H1 (cell line): ENCODE data around the gene HSD17B4. TPM values are rescaled to one million over a fixed set of nuclear protein-coding genes. Genes with fewer than 3 reads are reported as not detected.

Experiments
- KDM1A ChIP-seq: fragments of 200-600, 300-600 bp; sonication (generic); IDR thresholded peaks from 2 replicates; pipeline ENCODE4 v1.7.1; 2016; ENCODE audit warnings: mild to moderate bottlenecking, low read length, borderline replicate concordance
- SIRT6 ChIP-seq: IDR thresholded peaks from one replicate; pipeline ENCODE4 v1.7.1; 2012; ENCODE audit warnings: low read length, inconsistent platforms
- SP1 ChIP-seq: IDR thresholded peaks from 2 replicates; pipeline ENCODE4 v1.6.1; 2011; ENCODE audit warnings: low read depth, low read length
- SUZ12 ChIP-seq: fragments of 200-600 bp; sonication (generic); IDR thresholded peaks from 2 replicates; pipeline ENCODE4 v1.6.1; 2012; ENCODE audit warnings: mild to moderate bottlenecking, inconsistent platforms, low read length, moderate library complexity, mixed read lengths
- polyA plus RNA-seq, 7 experiments: library from polyadenylated mRNA; depleted of rRNA in 3 of 7; stranded (reverse) in 5 of 7; unstranded in 2 of 7; fragments of >200 nt in 5 of 7; fragments of 200-250 nt in 2 of 7; gene quantifications; 1 replicate in 5 of 7; 2 replicates in 1 of 7; 4 replicates in 1 of 7; pipeline versions ENCODE4 v1.2.1 to v1.2.3, GENCODE V29; 2011 to 2013; ENCODE audit warnings: missing spikeins in 2 of 7, mixed read lengths in 2 of 7
- total RNA-seq: library from RNA; stranded (reverse); fragmentation: NEBNext Ultra II Directional; extraction: Animal tissue kit (Norgen Biotek cat#: 25700); gene quantifications from 2 replicates; pipeline ENCODE4 v1.2.1, GENCODE V29; 2021
- TF ChIP-seq, protein P1 (sequence below): fragments of 300-600 bp; sonication (generic); IDR thresholded peaks from 2 replicates; pipeline ENCODE4 v1.7.1; 2012; ENCODE audit warnings: low read length, moderate library complexity, mild to moderate bottlenecking, inconsistent platforms; ENCODE audit not compliant: insufficient replicate concordance

HSD17B4 gene
- total and polyA plus RNA-seq, 2 of the 8 experiments (the other 6 are each of a cell fraction or from before 2014, with no cell fraction given), result 305 to 369 TPM

DNA sequence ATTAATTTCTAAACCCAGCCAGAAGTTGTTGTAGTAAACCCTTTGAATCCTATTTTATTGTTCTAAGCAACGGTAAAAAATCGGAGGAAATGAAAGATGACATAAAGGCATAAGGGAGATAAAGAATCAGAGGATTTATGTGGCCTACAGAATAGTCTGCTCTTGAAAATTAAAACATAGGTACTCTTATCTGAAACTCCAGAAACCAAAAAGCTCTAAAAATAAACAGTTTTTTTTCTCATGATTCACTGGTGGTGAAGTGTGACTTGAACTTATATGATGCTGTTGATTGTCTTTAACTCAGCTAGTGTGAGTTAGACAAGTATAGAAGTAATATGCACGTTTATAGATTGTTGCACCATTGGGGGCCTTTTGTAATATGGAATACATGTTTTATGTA, 80.3 kb downstream of the HSD17B4 start (continued):
- TF ChIP-seq, protein P1, sequence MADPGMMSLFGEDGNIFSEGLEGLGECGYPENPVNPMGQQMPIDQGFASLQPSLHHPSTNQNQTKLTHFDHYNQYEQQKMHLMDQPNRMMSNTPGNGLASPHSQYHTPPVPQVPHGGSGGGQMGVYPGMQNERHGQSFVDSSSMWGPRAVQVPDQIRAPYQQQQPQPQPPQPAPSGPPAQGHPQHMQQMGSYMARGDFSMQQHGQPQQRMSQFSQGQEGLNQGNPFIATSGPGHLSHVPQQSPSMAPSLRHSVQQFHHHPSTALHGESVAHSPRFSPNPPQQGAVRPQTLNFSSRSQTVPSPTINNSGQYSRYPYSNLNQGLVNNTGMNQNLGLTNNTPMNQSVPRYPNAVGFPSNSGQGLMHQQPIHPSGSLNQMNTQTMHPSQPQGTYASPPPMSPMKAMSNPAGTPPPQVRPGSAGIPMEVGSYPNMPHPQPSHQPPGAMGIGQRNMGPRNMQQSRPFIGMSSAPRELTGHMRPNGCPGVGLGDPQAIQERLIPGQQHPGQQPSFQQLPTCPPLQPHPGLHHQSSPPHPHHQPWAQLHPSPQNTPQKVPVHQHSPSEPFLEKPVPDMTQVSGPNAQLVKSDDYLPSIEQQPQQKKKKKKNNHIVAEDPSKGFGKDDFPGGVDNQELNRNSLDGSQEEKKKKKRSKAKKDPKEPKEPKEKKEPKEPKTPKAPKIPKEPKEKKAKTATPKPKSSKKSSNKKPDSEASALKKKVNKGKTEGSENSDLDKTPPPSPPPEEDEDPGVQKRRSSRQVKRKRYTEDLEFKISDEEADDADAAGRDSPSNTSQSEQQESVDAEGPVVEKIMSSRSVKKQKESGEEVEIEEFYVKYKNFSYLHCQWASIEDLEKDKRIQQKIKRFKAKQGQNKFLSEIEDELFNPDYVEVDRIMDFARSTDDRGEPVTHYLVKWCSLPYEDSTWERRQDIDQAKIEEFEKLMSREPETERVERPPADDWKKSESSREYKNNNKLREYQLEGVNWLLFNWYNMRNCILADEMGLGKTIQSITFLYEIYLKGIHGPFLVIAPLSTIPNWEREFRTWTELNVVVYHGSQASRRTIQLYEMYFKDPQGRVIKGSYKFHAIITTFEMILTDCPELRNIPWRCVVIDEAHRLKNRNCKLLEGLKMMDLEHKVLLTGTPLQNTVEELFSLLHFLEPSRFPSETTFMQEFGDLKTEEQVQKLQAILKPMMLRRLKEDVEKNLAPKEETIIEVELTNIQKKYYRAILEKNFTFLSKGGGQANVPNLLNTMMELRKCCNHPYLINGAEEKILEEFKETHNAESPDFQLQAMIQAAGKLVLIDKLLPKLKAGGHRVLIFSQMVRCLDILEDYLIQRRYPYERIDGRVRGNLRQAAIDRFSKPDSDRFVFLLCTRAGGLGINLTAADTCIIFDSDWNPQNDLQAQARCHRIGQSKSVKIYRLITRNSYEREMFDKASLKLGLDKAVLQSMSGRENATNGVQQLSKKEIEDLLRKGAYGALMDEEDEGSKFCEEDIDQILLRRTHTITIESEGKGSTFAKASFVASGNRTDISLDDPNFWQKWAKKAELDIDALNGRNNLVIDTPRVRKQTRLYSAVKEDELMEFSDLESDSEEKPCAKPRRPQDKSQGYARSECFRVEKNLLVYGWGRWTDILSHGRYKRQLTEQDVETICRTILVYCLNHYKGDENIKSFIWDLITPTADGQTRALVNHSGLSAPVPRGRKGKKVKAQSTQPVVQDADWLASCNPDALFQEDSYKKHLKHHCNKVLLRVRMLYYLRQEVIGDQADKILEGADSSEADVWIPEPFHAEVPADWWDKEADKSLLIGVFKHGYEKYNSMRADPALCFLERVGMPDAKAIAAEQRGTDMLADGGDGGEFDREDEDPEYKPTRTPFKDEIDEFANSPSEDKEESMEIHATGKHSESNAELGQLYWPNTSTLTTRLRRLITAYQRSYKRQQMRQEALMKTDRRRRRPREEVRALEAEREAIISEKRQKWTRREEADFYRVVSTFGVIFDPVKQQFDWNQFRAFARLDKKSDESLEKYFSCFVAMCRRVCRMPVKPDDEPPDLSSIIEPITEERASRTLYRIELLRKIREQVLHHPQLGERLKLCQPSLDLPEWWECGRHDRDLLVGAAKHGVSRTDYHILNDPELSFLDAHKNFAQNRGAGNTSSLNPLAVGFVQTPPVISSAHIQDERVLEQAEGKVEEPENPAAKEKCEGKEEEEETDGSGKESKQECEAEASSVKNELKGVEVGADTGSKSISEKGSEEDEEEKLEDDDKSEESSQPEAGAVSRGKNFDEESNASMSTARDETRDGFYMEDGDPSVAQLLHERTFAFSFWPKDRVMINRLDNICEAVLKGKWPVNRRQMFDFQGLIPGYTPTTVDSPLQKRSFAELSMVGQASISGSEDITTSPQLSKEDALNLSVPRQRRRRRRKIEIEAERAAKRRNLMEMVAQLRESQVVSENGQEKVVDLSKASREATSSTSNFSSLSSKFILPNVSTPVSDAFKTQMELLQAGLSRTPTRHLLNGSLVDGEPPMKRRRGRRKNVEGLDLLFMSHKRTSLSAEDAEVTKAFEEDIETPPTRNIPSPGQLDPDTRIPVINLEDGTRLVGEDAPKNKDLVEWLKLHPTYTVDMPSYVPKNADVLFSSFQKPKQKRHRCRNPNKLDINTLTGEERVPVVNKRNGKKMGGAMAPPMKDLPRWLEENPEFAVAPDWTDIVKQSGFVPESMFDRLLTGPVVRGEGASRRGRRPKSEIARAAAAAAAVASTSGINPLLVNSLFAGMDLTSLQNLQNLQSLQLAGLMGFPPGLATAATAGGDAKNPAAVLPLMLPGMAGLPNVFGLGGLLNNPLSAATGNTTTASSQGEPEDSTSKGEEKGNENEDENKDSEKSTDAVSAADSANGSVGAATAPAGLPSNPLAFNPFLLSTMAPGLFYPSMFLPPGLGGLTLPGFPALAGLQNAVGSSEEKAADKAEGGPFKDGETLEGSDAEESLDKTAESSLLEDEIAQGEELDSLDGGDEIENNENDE, result no peak
- no peak for TF ChIP-seq KDM1A
- no peak for TF ChIP-seq SIRT6
- TF ChIP-seq SUZ12, result no peak
- TF ChIP-seq SP1, result no peak
